ENCODE data around the gene HOXB9.

Gene HOXB9

GRCh38 chr17:48596000-48596734 lies 30.0 kb downstream of the HOXB9 start:
- no peaks in the 10 kb centered on the region for H3K9me2 ChIP-seq (ENCODE audit: low read depth, low read length)
- H3K36me3 ChIP-seq (ENCODE audit: insufficient read depth, low read length), result no peaks in the 10 kb centered on the region
- no peaks in the 10 kb centered on the region for H3K27me3 ChIP-seq (ENCODE audit: insufficient read depth, low read length)
- H4K20me1 ChIP-seq (ENCODE audit: insufficient read depth, low read length), result no peaks in the 10 kb centered on the region
- H3K4me1 ChIP-seq (ENCODE audit: insufficient read depth, low read length, severe bottlenecking), result no peaks in the 10 kb centered on the region
- H3K9me3 ChIP-seq (ENCODE audit: low read length), result no peaks in the 10 kb centered on the region
- H3K9ac ChIP-seq (ENCODE audit: low read length), result no peak overlapping the region
- TF ChIP-seq EZH2 (IDR thresholded peaks at IDR 0.05; ENCODE audit: borderline replicate concordance, low read length), result no peak
- no peak overlapping the region for H3K27ac ChIP-seq (ENCODE audit: low read depth, low read length, poor library complexity, severe bottlenecking)
- no peaks in the 10 kb centered on the region for H3K79me2 ChIP-seq (ENCODE audit: insufficient read depth, low read length)
- H2AFZ ChIP-seq (ENCODE audit: low read length), result no peak overlapping the region
- H3F3A ChIP-seq (ENCODE audit: insufficient read depth, low read length), result no peaks in the 10 kb centered on the region
- H3K4me3 ChIP-seq (ENCODE audit: low read depth, low read length, poor library complexity, severe bottlenecking), result no peak overlapping the region
- H3K4me2 ChIP-seq (ENCODE audit: low read length), result no peak overlapping the region

GRCh38 chr17:48595278-48595999 lies 30.7 kb downstream of the HOXB9 start:
- Histone ChIP-seq H4K20me1 (ENCODE audit: insufficient read depth, low read length) (no peaks in the 10 kb centered on the region), H3K9me3 (ENCODE audit: low read length) (no peaks in the 10 kb centered on the region), H3K27me3 (ENCODE audit: insufficient read depth, low read length) (no peaks in the 10 kb centered on the region), H3K79me2 (ENCODE audit: insufficient read depth, low read length) (no peaks in the 10 kb centered on the region), H3F3A (ENCODE audit: insufficient read depth, low read length) (no peaks in the 10 kb centered on the region), H3K9me2 (ENCODE audit: low read depth, low read length) (no peaks in the 10 kb centered on the region), H3K4me3 (ENCODE audit: low read depth, low read length, poor library complexity, severe bottlenecking) (no peak overlapping the region), H3K36me3 (ENCODE audit: insufficient read depth, low read length) (no peaks in the 10 kb centered on the region), H3K9ac (ENCODE audit: low read length) (no peak overlapping the region), H3K4me1 (ENCODE audit: insufficient read depth, low read length, severe bottlenecking) (no peaks in the 10 kb centered on the region), H3K4me2 (ENCODE audit: low read length) (no peak overlapping the region), H3K27ac (ENCODE audit: low read depth, low read length, poor library complexity, severe bottlenecking) (no peak overlapping the region), H2AFZ (ENCODE audit: low read length) (no peak overlapping the region)
- TF ChIP-seq EZH2 (IDR thresholded peaks at IDR 0.05; ENCODE audit: borderline replicate concordance, low read length) (no peak), CTCF (IDR thresholded peaks at IDR 0.05; ENCODE audit: low read length) (no peak)

GRCh38 chr17:48594538-48595277 lies 31.4 kb downstream of the HOXB9 start:
- no peaks in the 10 kb centered on the region for H3K36me3 ChIP-seq (ENCODE audit: insufficient read depth, low read length)
- H3K9me2 ChIP-seq (ENCODE audit: low read depth, low read length), result no peaks in the 10 kb centered on the region
- no peaks in the 10 kb centered on the region for H3K9me3 ChIP-seq (ENCODE audit: low read length)
- no peak overlapping the region for H3K4me3 ChIP-seq (ENCODE audit: low read depth, low read length, poor library complexity, severe bottlenecking)
- H3K4me1 ChIP-seq (ENCODE audit: insufficient read depth, low read length, severe bottlenecking), result no peaks in the 10 kb centered on the region
- H3F3A ChIP-seq (ENCODE audit: insufficient read depth, low read length), result no peaks in the 10 kb centered on the region
- no peak overlapping the region for H3K4me2 ChIP-seq (ENCODE audit: low read length)
- no peaks in the 10 kb centered on the region for H3K27me3 ChIP-seq (ENCODE audit: insufficient read depth, low read length)
- H3K9ac ChIP-seq (ENCODE audit: low read length), result no peak overlapping the region
- H4K20me1 ChIP-seq (ENCODE audit: insufficient read depth, low read length), result no peaks in the 10 kb centered on the region
- no peak overlapping the region for H3K27ac ChIP-seq (ENCODE audit: low read depth, low read length, poor library complexity, severe bottlenecking)
- no peaks in the 10 kb centered on the region for H3K79me2 ChIP-seq (ENCODE audit: insufficient read depth, low read length)
- no peak overlapping the region for H2AFZ ChIP-seq (ENCODE audit: low read length)
- TF ChIP-seq EZH2 (IDR thresholded peaks at IDR 0.05; ENCODE audit: borderline replicate concordance, low read length), result no peak
- no peak for TF ChIP-seq CTCF (IDR thresholded peaks at IDR 0.05; ENCODE audit: low read length)

All from OCI-LY1 (cell line).